Common myeloid progenitor, CD34-positive (primary cell): ENCODE results near the gene TP53I11.

Experiments
- CTCF ChIA-PET: fragments of 350-600 bp; sonication (Branson Sonifier 250); formaldehyde crosslinking; loops from one replicate; lab custom pipeline; 2021; ENCODE audit warnings: antibody characterized with exemption; lab: Charles Lee
- POLR2A ChIA-PET: fragments of 350-600 bp; sonication (Branson Sonifier 250); formaldehyde crosslinking; loops from one replicate; lab custom pipeline; 2021; ENCODE audit warnings: antibody characterized with exemption; lab: Charles Lee
- DNase-seq, 3 donors: peaks; one replicate each; pipeline versions ENCODE4 v3.0.0 to v3.0.0-alpha.2; 2013
- H3K27ac ChIP-seq, 2 experiments: 1 replicate in 1 of 2; 2 replicates in 1 of 2; pipeline ENCODE4 v1.7.0; 2013; ENCODE audit warnings: inconsistent platforms in 2 of 2, low read length in 2 of 2, mild to moderate bottlenecking in 2 of 2, low read depth in 1 of 2, moderate library complexity in 1 of 2; ENCODE audit not compliant: severe bottlenecking in 2 of 2, insufficient read depth in 1 of 2, poor library complexity in 1 of 2
- H3K27me3 ChIP-seq, 5 experiments: replicated peaks in 2 of 5; 1 replicate in 3 of 5; 2 replicates in 2 of 5; pipeline versions ENCODE4 v1.6.1 to v1.7.0; 2013; ENCODE audit warnings: low read length in 4 of 5, mild to moderate bottlenecking in 2 of 5, moderate library complexity in 2 of 5, inconsistent platforms in 1 of 5; ENCODE audit not compliant: insufficient read depth in 5 of 5, control insufficient read depth in 4 of 5
- H3K36me3 ChIP-seq, 4 experiments: 1 replicate in 2 of 4; 2 replicates in 2 of 4; pipeline versions ENCODE4 v1.6.1 to v1.7.0; 2013; ENCODE audit warnings: low read length in 3 of 4, control low read depth in 1 of 4, mild to moderate bottlenecking in 1 of 4; ENCODE audit not compliant: control insufficient read depth in 4 of 4, insufficient read depth in 4 of 4
- H3K4me1 ChIP-seq, 4 experiments: 1 replicate in 3 of 4; 2 replicates in 1 of 4; pipeline versions ENCODE4 v1.6.1 to v1.7.1; 2013; ENCODE audit warnings: low read length in 3 of 4, mild to moderate bottlenecking in 3 of 4, control low read depth in 1 of 4, inconsistent platforms in 1 of 4, moderate library complexity in 1 of 4; ENCODE audit not compliant: control insufficient read depth in 4 of 4, insufficient read depth in 4 of 4; ENCODE audit errors: control extremely low read depth in 1 of 4
- H3K4me3 ChIP-seq, 7 experiments: 1 replicate in 4 of 7; 2 replicates in 3 of 7; pipeline versions ENCODE4 v1.5.1 to v1.7.0; 2013; ENCODE audit warnings: mild to moderate bottlenecking in 7 of 7, low read length in 6 of 7, moderate library complexity in 6 of 7, inconsistent platforms in 2 of 7, low read depth in 2 of 7, control low read depth in 1 of 7; ENCODE audit not compliant: insufficient read depth in 4 of 7, control insufficient read depth in 1 of 7; ENCODE audit errors: extremely low read depth in 1 of 7
- H3K9me3 ChIP-seq, 5 experiments: 1 replicate in 4 of 5; 2 replicates in 1 of 5; pipeline versions ENCODE4 v1.6.1 to v1.7.1; 2013; ENCODE audit warnings: low read length in 4 of 5, mild to moderate bottlenecking in 2 of 5, inconsistent platforms in 1 of 5, low read depth in 1 of 5, moderate library complexity in 1 of 5; ENCODE audit not compliant: control insufficient read depth in 4 of 5, insufficient read depth in 2 of 5; ENCODE audit errors: control extremely low read depth in 1 of 5
- WGBS: methylation state at CpG from one replicate; pipeline ENCODE4 v1.1.5; 2013; ENCODE audit not compliant: insufficient coverage; 5-methylcytosine and 5-hydroxymethylcytosine counted together

TP53I11 gene

GRCh38 chr11:44946263-44946662 lies 4.4 kb downstream of the TP53I11 start:
- DNase-seq = no peak
- POLR2A ChIA-PET = interaction anchor here (0.6 kb wide), 1 partner anchor 156 kb away, joined by 3 read pairs; no protein-coding TSS in a partner anchor
- H3K27me3 ChIP-seq = peaks cover 0 to 4% (median 0%) of the 10 kb centered on the region in 5 experiments
- no peaks in the 10 kb centered on the region for H3K36me3 ChIP-seq
- no peaks in the 10 kb centered on the region for H3K9me3 ChIP-seq
- no peak overlapping the region for H3K4me3 ChIP-seq
- no peak overlapping the region for H3K27ac ChIP-seq
- whole genome bisulfite sequencing = 94% methylated on average over 10 of the region's 12 CpGs
- peaks cover 3 to 57% (median 40%) of the 10 kb centered on the region in 4 experiments for H3K4me1 ChIP-seq
- CTCF ChIA-PET = interaction anchor here (1.3 to 24.4 kb wide), 7 partner anchors 9 to 152 kb away, joined by 4 to 1197 read pairs (median 6); no protein-coding TSS in a partner anchor

DNA sequence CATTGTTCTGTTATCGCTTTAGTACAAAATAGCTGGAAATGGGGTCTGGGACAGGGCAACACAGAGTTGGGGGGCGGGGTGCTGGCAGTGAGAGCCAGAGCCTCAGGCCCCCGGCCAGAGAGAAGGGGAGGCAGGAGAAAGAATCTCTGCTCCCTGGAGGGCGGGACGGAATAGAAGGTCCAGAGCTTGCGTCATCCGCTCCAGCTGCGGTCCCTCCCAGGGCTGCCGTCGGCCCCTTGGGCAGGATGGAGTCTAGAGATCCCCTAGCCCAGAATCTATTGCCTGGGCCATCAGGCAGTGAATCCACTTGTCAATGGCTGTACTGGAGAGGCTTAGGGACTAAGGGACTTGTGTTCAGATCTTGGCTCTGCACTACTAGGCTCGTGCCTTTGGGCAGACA lies 5.0 kb downstream of the TP53I11 start:
- DNase-seq = no peak
- Histone ChIP-seq H3K4me3 (no peak overlapping the region), H3K27me3 (peaks cover 0 to 4% (median 0%) of the 10 kb centered on the region in 5 experiments), H3K4me1 (peaks cover 3 to 59% (median 37%) of the 10 kb centered on the region in 4 experiments), H3K36me3 (no peaks in the 10 kb centered on the region), H3K27ac (no peak overlapping the region), H3K9me3 (no peaks in the 10 kb centered on the region)
- CTCF ChIA-PET = interaction anchor here (0.7 to 24.4 kb wide), 10 partner anchors 9 to 153 kb away, joined by 3 to 1197 read pairs (median 4); no protein-coding TSS in a partner anchor
- POLR2A ChIA-PET = no interaction called here
- 95% methylated on average over 10 of the region's 11 CpGs for WGBS

GRCh38 chr11:44944853-44945235 lies 5.8 kb downstream of the TP53I11 start:
- ChIA-PET POLR2A (interaction anchor here (0.6 kb wide), 1 partner anchor 384 kb away, joined by 4 read pairs; no protein-coding TSS in a partner anchor), CTCF (interaction anchor here (0.7 to 24.4 kb wide), 7 partner anchors 8 to 154 kb away, joined by 3 to 1197 read pairs (median 4); no protein-coding TSS in a partner anchor)
- 55% methylated on average over 2 of the region's 3 CpGs for WGBS
- Histone ChIP-seq H3K9me3 (no peaks in the 10 kb centered on the region), H3K27ac (no peak overlapping the region), H3K4me1 (peaks cover 3 to 56% (median 34%) of the 10 kb centered on the region in 4 experiments), H3K27me3 (peaks cover 0 to 4% (median 0%) of the 10 kb centered on the region in 5 experiments), H3K4me3 (no peak overlapping the region), H3K36me3 (no peaks in the 10 kb centered on the region)
- no peak for DNase-seq

GRCh38 chr11:44944181-44944852 lies 6.4 kb downstream of the TP53I11 start:
- no peaks in the 10 kb centered on the region for H3K36me3 ChIP-seq
- WGBS = 95% methylated on average over 3 of the region's 7 CpGs
- H3K27me3 ChIP-seq = no peaks in the 10 kb centered on the region
- H3K9me3 ChIP-seq = no peaks in the 10 kb centered on the region
- POLR2A ChIA-PET = no interaction called here
- H3K4me1 ChIP-seq = peaks cover 3 to 58% (median 34%) of the 10 kb centered on the region in 4 experiments
- CTCF ChIA-PET = interaction anchor here (1.2 to 24.4 kb wide), 3 partner anchors 8 to 154 kb away, joined by 4 to 1197 read pairs (median 52); no protein-coding TSS in a partner anchor
- no peak overlapping the region for H3K27ac ChIP-seq
- H3K4me3 ChIP-seq = no peak overlapping the region
- DNase-seq = no peak

GRCh38 chr11:44943696-44944095 lies 7.0 kb downstream of the TP53I11 start:
- no peaks in the 10 kb centered on the region for H3K36me3 ChIP-seq
- CTCF ChIA-PET = interaction anchor here (0.8 to 24.4 kb wide), 5 partner anchors 7 to 155 kb away, joined by 3 to 1197 read pairs (median 26); no protein-coding TSS in a partner anchor
- WGBS = 81% methylated on average over 7 of the region's 7 CpGs
- no peaks in the 10 kb centered on the region for H3K27me3 ChIP-seq
- H3K4me3 ChIP-seq = no peak overlapping the region
- H3K9me3 ChIP-seq = no peaks in the 10 kb centered on the region
- no peak for DNase-seq
- H3K27ac ChIP-seq = no peak overlapping the region
- peaks cover 3 to 56% (median 36%) of the 10 kb centered on the region in 4 experiments for H3K4me1 ChIP-seq
- POLR2A ChIA-PET = no interaction called here

GRCh38 chr11:44943118-44943517 lies 7.6 kb downstream of the TP53I11 start:
- CTCF ChIA-PET = interaction anchor here (0.8 to 24.4 kb wide), 4 partner anchors 13 to 156 kb away, joined by 3 to 1197 read pairs (median 16); no protein-coding TSS in a partner anchor
- H3K36me3 ChIP-seq = no peaks in the 10 kb centered on the region
- H3K9me3 ChIP-seq = no peaks in the 10 kb centered on the region
- 88% methylated on average over 1 of the region's 7 CpGs for WGBS
- POLR2A ChIA-PET = no interaction called here
- no peaks in the 10 kb centered on the region for H3K27me3 ChIP-seq
- peak overlapping the region in 2 of 7 experiments; percentile 12 to 31 for H3K4me3 ChIP-seq
- H3K27ac ChIP-seq = no peak overlapping the region
- peak in 2 of 3 donors; percentile 81 to 85 for DNase-seq
- H3K4me1 ChIP-seq = peaks cover 3 to 57% (median 36%) of the 10 kb centered on the region in 4 experiments
